Measurements from ENCODE around the gene PRTN3.

Gene PRTN3

DNA sequence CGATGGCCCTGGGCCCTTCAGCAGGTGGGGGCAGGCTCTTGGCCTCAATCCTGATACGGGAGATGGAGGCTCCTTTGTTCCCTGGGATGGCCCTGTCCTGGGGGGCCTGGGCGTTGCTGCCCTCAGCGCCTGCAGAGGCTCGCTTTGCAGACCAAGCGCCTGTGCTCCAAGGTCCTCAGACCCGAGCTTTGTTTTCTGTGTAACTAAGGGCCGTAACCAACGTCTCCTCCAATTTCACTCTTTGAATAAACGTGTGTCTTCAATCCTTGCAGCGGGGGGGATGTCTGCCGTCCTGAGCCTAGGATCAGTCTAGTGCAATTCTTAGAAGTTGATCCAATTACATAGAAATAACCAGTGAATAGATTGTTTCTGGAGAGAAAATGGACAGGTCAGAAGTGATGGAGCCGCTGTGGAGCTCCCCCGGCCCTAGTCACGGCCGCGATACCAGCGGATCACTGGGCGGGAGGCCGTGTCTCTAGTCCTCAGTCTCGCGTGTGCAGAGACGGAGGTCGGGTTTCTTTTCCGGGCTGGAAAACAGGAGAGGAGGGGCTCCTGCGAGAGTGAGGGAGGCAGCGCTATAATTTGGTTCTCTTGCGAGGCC, 38.2 kb upstream of the PRTN3 start:
- H3K36me3 ChIP-seq (ENCODE audit: control insufficient read depth, insufficient read depth, low read length): peaks cover 66% of the 10 kb centered on the region
- no peak for DNase-seq (ENCODE audit: extremely low read depth, insufficient read length)
- TF ChIP-seq, protein P1, sequence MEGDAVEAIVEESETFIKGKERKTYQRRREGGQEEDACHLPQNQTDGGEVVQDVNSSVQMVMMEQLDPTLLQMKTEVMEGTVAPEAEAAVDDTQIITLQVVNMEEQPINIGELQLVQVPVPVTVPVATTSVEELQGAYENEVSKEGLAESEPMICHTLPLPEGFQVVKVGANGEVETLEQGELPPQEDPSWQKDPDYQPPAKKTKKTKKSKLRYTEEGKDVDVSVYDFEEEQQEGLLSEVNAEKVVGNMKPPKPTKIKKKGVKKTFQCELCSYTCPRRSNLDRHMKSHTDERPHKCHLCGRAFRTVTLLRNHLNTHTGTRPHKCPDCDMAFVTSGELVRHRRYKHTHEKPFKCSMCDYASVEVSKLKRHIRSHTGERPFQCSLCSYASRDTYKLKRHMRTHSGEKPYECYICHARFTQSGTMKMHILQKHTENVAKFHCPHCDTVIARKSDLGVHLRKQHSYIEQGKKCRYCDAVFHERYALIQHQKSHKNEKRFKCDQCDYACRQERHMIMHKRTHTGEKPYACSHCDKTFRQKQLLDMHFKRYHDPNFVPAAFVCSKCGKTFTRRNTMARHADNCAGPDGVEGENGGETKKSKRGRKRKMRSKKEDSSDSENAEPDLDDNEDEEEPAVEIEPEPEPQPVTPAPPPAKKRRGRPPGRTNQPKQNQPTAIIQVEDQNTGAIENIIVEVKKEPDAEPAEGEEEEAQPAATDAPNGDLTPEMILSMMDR (IDR thresholded peaks at IDR 0.05; ENCODE audit: insufficient read depth, low read length, poor library complexity, severe bottlenecking): no peak
- H3K27me3 ChIP-seq (replicated peaks; ENCODE audit: control insufficient read depth, insufficient read depth, low read length): no peaks in the 10 kb centered on the region
- no peak overlapping the region for H3K4me3 ChIP-seq (replicated peaks; ENCODE audit: low read depth, low read length)

DNA sequence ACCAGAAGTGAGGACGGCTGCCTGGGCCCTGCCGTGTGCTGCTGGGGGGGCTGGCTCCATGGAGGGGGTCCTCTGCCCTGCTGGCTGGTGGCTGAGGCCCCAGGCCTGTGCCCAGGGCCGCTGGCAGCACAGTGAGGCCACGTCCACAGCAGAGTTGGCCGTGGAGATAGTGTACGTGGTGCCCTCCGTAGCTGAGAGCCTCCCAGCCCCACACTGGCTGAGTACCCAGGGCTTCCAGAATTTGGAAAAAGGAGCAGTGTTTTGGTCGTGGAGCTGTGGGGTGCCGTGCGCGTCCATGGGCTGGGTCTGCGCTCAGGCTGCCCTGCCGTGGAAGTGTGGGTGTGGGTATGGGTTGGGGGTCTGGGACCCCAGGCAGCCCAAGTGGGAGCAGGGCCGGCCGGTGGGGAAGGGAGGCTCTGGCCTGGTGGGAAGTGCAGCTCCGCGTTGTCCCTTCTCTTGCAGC, 37.7 kb upstream of the PRTN3 start:
- DNase-seq (ENCODE audit: extremely low read depth, insufficient read length): peak; percentile 1
- H3K36me3 ChIP-seq (ENCODE audit: control insufficient read depth, insufficient read depth, low read length): peaks cover 68% of the 10 kb centered on the region
- H3K27me3 ChIP-seq (replicated peaks; ENCODE audit: control insufficient read depth, insufficient read depth, low read length): no peaks in the 10 kb centered on the region
- H3K4me3 ChIP-seq (replicated peaks; ENCODE audit: low read depth, low read length): no peak overlapping the region
- TF ChIP-seq, protein P1 (IDR thresholded peaks at IDR 0.05; ENCODE audit: insufficient read depth, low read length, poor library complexity, severe bottlenecking): no peak

DNA sequence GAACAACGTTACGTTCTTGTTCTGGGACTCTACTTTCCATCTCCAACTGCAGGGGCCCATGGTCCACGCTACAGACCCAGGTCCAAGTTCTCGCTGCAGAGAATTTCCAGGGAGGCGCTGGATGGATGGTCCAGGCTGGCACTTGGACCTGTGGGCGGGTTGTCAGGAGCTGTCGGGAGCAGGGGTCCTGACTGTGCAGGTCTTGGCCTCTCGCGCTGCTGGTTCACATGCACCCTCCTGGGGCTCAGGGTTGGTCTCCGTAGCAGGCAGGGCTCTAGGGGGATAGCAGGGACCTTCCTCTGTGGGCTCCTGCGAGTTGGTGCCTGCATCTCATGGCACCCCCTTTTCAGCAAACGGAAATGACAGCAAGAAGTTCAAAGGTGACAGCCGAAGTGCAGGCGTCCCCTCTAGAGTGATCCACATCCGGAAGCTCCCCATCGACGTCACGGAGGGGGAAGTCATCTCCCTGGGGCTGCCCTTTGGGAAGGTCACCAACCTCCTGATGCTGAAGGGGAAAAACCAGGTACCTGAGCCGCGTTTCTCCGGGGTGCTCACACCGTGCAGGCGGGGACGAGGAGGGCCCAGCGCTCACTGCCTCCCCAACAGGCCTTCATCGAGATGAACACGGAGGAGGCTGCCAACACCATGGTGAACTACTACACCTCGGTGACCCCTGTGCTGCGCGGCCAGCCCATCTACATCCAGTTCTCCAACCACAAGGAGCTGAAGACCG, 36.9 kb upstream of the PRTN3 start:
- Histone ChIP-seq H3K27me3 (replicated peaks; ENCODE audit: control insufficient read depth, insufficient read depth, low read length) (no peaks in the 10 kb centered on the region), H3K4me3 (replicated peaks; ENCODE audit: low read depth, low read length) (no peak overlapping the region), H3K36me3 (ENCODE audit: control insufficient read depth, insufficient read depth, low read length) (peaks cover 68% of the 10 kb centered on the region)
- DNase-seq (ENCODE audit: extremely low read depth, insufficient read length): no peak
- TF ChIP-seq, protein P1 (IDR thresholded peaks at IDR 0.05; ENCODE audit: insufficient read depth, low read length, poor library complexity, severe bottlenecking): no peak

DNA sequence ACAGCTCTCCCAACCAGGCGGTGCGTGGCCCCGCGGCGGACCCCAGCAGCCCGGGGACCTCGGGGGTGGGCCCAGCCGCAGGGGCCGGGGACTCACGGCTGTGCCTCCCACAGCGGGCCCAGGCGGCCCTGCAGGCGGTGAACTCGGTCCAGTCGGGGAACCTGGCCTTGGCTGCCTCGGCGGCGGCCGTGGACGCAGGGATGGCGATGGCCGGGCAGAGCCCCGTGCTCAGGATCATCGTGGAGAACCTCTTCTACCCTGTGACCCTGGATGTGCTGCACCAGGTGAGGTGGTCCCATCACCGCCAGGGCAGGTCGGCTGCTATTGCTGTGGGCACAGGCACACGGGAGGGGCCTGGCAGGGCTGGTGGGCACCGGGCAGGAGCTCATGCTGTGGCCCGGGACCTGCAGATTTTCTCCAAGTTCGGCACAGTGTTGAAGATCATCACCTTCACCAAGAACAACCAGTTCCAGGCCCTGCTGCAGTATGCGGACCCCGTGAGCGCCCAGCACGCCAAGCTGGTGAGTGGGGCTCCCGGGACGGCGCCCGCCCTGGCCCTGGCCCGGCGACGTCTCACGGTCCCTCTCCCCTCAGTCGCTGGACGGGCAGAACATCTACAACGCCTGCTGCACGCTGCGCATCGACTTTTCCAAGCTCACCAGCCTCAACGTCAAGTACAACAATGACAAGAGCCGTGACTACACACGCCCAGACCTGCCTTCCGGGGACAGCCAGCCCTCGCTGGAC, 36.2 kb upstream of the PRTN3 start:
- TF ChIP-seq, protein P1 (IDR thresholded peaks at IDR 0.05; ENCODE audit: insufficient read depth, low read length, poor library complexity, severe bottlenecking): no peak
- no peaks in the 10 kb centered on the region for H3K27me3 ChIP-seq (replicated peaks; ENCODE audit: control insufficient read depth, insufficient read depth, low read length)
- DNase-seq (ENCODE audit: extremely low read depth, insufficient read length): no peak
- H3K36me3 ChIP-seq (ENCODE audit: control insufficient read depth, insufficient read depth, low read length): peaks cover 64% of the 10 kb centered on the region
- no peak overlapping the region for H3K4me3 ChIP-seq (replicated peaks; ENCODE audit: low read depth, low read length)

DNA sequence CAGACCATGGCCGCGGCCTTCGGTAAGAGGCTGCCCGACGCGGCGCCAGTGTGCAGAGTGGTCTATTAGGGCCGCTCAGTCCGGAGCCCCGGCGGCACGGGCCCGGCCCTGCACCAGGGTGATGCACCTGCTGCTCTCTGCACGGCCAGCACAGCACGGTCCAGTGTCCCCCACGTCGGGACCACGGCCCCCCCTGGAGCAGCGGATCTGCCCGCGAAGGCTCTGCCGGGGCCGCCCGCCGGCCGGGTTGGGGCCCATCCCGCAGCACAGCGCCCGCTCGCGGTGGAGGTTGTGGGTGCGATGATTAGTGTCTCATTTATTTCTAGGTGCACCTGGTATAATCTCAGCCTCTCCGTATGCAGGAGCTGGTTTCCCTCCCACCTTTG, 35.6 kb upstream of the PRTN3 start:
- no peak for DNase-seq (ENCODE audit: extremely low read depth, insufficient read length)
- TF ChIP-seq, protein P1 (IDR thresholded peaks at IDR 0.05; ENCODE audit: insufficient read depth, low read length, poor library complexity, severe bottlenecking): no peak
- Histone ChIP-seq H3K4me3 (replicated peaks; ENCODE audit: low read depth, low read length) (no peak overlapping the region), H3K36me3 (ENCODE audit: control insufficient read depth, insufficient read depth, low read length) (peaks cover 66% of the 10 kb centered on the region), H3K27me3 (replicated peaks; ENCODE audit: control insufficient read depth, insufficient read depth, low read length) (no peaks in the 10 kb centered on the region)

All from GM06990 (cell line).